ENCODE results near the gene KAZN.

KAZN gene

GRCh38 chr1:14667651-14667984 lies 69.1 kb downstream of the KAZN start:
- no peak for DNase-seq (ENCODE audit: insufficient read length, low spot score)
- FAIRE-seq: no peak

- FAIRE-seq: no peak
Measured at GRCh38 chr1:14668538-14668937, 70.1 kb downstream of the KAZN start.

GRCh38 chr1:14672005-14672404 lies 73.5 kb downstream of the KAZN start:
- FAIRE-seq (no peak), DNase-seq (ENCODE audit: insufficient read length, low spot score) (no peak)

More at GRCh38 chr1:14668538-14668937, 70.1 kb downstream of the KAZN start:
- no peak for DNase-seq (ENCODE audit: insufficient read length, low spot score)

GRCh38 chr1:14674030-14674429 lies 75.5 kb downstream of the KAZN start:
- no peak for DNase-seq (ENCODE audit: insufficient read length, low spot score)
- no peak for FAIRE-seq

GRCh38 chr1:14676400-14676799 lies 77.9 kb downstream of the KAZN start:
- FAIRE-seq (no peak), DNase-seq (ENCODE audit: insufficient read length, low spot score) (no peak)

- no peak for DNase-seq (ENCODE audit: insufficient read length, low spot score)
- no peak for FAIRE-seq
Measured at GRCh38 chr1:14677292-14677971, 78.9 kb downstream of the KAZN start.

DNA sequence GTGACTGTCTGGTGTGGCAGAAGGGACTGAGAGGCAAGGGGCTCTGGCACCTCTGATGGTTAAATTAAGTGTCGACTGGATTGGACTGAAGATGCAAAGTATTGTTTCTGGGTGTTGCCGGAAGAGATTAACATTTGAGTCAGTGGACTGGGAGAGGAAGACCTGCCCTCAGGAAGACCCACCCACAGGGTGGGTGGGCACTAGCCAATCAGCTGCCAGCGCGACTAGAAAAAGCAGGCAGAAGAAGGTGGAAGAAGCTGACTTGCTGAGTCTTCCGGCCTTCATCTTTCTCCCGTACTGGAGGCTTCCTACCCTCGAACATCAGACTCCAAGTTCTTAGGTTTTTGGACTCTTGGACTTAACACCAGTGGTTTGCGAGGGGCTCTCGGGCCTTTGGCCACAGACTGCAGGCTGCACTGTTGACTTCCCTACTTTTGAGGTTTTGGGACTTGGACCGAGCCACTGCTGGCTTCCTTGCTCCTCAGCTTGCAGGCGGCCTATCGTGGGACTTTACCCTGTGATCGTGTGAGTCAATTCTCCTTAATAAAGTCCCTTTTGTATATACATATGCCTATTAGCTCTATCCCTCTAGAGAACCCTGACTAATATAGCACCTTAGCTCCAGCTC lies 79.6 kb downstream of the KAZN start:
- DNase-seq (ENCODE audit: insufficient read length, low spot score): no peak
- FAIRE-seq: no peak

- FAIRE-seq (no peak), DNase-seq (ENCODE audit: insufficient read length, low spot score) (no peak)
Measured at GRCh38 chr1:14679027-14679688, 80.7 kb downstream of the KAZN start.

GRCh38 chr1:14681182-14681581 lies 82.7 kb downstream of the KAZN start:
- no peak for DNase-seq (ENCODE audit: insufficient read length, low spot score)
- no peak for FAIRE-seq

DNA sequence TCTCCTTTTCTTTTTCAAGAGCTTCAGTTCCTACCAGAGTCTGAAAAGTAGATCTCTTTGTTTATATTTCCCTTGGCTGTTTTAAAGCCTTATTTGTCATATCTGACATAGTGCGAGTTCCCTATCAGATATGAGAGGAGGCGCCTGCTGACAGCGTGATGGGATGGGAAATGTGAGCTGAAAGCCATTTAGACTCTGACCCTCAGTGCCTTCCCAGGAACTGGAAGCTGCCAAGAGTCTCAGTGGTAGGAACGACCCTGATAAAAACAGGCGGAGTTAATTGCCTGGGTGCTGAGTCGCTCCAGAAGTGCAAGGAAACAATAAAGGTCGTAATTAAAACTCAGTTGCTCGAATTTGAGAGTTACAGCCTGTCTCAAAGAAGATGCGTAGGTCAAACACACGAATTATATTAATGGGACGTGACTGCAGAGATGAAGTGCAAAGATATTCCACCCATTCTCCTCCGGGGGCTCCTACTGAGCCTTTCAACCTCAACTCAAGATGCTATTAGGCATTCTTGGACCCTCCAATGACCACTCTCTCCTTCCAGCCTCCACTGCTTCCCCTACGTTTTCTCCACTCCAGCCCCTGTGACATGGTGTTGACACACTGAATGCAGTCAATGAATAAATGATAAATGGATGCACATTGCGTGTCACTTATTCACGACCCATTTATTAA lies 84.6 kb downstream of the KAZN start:
- DNase-seq (ENCODE audit: insufficient read length, low spot score): no peak
- FAIRE-seq: no peak

- no peak for DNase-seq (ENCODE audit: insufficient read length, low spot score)
- FAIRE-seq: no peak
Measured at GRCh38 chr1:14685078-14685477, 86.6 kb downstream of the KAZN start.

DNA sequence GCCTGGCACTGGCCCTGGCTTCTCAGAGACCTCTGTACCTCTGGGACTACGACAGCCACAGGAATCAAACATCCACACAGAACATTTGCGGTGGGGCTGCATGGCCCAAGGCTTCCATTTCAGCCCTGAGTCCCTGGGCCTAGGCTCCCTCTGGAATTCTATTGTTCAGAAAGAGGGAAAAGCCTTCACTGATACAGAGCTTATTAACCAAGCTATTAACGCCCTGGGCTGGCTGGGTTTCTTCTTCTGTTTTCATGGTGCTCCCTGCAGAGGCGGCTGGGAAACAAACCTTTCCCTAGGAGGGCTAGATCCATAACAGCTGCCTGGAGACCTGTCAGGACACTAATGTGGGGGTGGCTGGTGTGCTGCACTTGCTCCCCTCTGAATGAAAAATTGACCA lies 88.2 kb downstream of the KAZN start:
- DNase-seq (ENCODE audit: insufficient read length, low spot score) (no peak), FAIRE-seq (no peak)

GRCh38 chr1:14687147-14687546 lies 88.7 kb downstream of the KAZN start:
- no peak for FAIRE-seq
- no peak for DNase-seq (ENCODE audit: insufficient read length, low spot score)

GRCh38 chr1:14689996-14690615 lies 91.6 kb downstream of the KAZN start:
- FAIRE-seq (no peak), DNase-seq (ENCODE audit: insufficient read length, low spot score) (no peak)

- no peak for FAIRE-seq
Measured at GRCh38 chr1:14693949-14694348, 95.5 kb downstream of the KAZN start.

DNA sequence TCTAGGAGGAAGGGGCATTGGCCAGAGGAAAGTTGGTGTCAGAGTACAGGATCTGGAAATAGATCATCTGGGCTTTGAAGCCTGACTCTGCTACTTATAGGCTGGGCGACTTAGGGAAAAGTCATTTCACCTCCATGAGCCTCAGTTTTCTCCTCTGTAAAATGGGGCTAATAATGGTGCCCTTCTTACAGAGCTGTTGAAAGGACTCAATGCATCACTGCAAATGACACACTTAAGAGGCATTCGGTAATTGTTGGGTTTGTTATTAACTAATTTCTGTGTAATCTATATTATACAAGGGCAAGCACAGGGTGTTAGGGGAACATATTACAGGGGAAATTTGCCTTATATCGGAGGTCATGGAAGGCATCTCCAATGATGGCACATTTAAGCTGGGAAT lies 96.1 kb downstream of the KAZN start:
- DNase-seq (ENCODE audit: insufficient read length, low spot score): no peak

More at GRCh38 chr1:14693949-14694348, 95.5 kb downstream of the KAZN start:
- DNase-seq (ENCODE audit: insufficient read length, low spot score): no peak

GRCh38 chr1:14696761-14697160 lies 98.3 kb downstream of the KAZN start:
- no peak for DNase-seq (ENCODE audit: insufficient read length, low spot score)
- no peak for FAIRE-seq

More for the DNA sequence above, 96.1 kb downstream of the KAZN start:
- FAIRE-seq: no peak

- FAIRE-seq (no peak), DNase-seq (ENCODE audit: insufficient read length, low spot score) (no peak)
Measured at GRCh38 chr1:14697353-14697752, 98.9 kb downstream of the KAZN start.

DNA sequence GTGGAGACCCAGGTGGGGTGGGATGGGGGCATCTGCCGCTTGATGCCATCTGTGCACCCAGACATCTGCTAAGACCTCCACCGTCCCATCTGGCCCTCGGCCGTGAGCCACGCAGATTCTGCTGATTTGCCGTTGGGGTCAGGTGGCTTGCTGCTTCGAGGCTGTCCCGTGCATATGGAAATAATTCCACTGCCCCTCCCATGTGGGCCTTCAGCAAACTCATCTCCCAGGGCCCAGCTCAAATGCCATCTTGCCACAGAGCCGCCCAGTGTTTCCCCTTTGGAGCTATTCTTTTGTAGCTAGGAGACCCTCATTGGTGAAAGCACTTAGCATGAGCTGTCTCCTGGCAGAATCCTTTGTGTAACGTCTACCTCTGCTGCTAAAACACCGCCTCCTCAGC lies 99.8 kb downstream of the KAZN start:
- no peak for DNase-seq (ENCODE audit: insufficient read length, low spot score)

DNA sequence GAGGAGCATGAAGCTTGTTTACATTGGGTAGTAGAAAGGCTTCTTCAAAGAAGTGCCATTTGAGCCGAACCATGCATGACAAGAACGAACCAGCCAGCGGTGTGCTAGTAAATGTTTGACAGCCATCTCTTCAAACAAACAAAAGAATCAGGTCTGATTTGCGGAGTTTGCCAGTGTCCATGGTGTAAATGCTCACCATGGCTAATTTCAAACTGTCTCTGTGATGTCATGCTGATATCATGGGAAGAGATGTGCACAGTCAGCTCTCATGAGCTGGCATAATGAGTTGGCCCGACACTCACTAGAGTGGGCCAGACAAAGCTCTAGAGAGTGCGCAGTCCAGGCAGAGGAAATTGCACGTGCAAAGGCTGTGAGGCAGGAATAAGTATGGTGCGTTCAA lies 101.1 kb downstream of the KAZN start:
- DNase-seq (ENCODE audit: insufficient read length, low spot score) (no peak), FAIRE-seq (no peak)

More for the DNA sequence above, 99.8 kb downstream of the KAZN start:
- no peak for FAIRE-seq

DNA sequence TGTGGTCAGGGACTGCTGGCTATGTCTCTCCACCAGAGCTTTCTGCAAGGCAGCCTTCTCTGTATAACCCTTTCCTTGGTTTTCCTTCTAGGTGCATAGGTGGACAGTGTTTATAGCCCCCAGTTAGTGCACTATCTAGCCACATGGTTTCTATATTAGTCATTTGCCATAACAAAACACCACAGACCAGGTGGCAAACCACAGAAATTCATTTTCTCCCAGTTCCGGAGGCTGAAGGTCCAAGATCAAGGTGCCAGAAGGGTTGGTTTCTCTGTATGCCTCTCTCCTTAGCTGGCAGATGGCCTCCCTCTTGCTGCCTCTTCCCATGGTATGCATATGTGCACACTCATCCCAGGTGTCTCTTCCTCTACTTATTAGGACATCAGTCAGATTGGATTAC lies 106.4 kb downstream of the KAZN start:
- DNase-seq (ENCODE audit: insufficient read length, low spot score) (no peak), FAIRE-seq (no peak)

All from GM19239 (cell line).